ENCODE results near the gene DDAH1. TPM values are rescaled to one million over a fixed set of nuclear protein-coding genes. Genes with fewer than 3 reads are reported as not detected.

Gene DDAH1
- total RNA-seq, 1 experiment from 2014 or later = 22.8 TPM

- no peaks in the 10 kb centered on the region for H3K27me3 Mint-ChIP-seq (ENCODE audit: low read depth)
- ATAC-seq = no peak
- POLR2A ChIA-PET = no interaction called here
- CTCF ChIA-PET = no interaction called here
- TF ChIP-seq, protein P1, sequence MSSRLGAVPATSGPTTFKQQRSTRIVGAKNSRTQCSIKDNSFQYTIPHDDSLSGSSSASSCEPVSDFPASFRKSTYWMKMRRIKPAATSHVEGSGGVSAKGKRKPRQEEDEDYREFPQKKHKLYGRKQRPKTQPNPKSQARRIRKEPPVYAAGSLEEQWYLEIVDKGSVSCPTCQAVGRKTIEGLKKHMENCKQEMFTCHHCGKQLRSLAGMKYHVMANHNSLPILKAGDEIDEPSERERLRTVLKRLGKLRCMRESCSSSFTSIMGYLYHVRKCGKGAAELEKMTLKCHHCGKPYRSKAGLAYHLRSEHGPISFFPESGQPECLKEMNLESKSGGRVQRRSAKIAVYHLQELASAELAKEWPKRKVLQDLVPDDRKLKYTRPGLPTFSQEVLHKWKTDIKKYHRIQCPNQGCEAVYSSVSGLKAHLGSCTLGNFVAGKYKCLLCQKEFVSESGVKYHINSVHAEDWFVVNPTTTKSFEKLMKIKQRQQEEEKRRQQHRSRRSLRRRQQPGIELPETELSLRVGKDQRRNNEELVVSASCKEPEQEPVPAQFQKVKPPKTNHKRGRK (CRISPR knock-in tag; IDR thresholded peaks at IDR 0.05; ENCODE audit: borderline replicate concordance) = no peak
- TF ChIP-seq MXD4 (CRISPR knock-in tag; IDR thresholded peaks at IDR 0.05; ENCODE audit: borderline replicate concordance) (no peak), STAT6 (CRISPR knock-in tag; conservative IDR thresholded peaks at IDR 0.05; ENCODE audit: low read depth) (no peak), ZNF219 (CRISPR knock-in tag; IDR thresholded peaks at IDR 0.05; ENCODE audit: borderline replicate concordance) (no peak), CBFB (CRISPR knock-in tag; IDR thresholded peaks at IDR 0.05; ENCODE audit: low read depth) (no peak), GABPB1 (CRISPR knock-in tag; IDR thresholded peaks at IDR 0.05) (no peak), ATF1 (CRISPR knock-in tag; IDR thresholded peaks at IDR 0.05) (no peak), PRDM15 (CRISPR knock-in tag; IDR thresholded peaks at IDR 0.05) (no peak), ZNF263 (CRISPR knock-in tag; IDR thresholded peaks at IDR 0.05; ENCODE audit: low read depth) (no peak), ZNF317 (CRISPR knock-in tag; IDR thresholded peaks at IDR 0.05; ENCODE audit: borderline replicate concordance, low read depth) (no peak), CDX4 (CRISPR knock-in tag; IDR thresholded peaks at IDR 0.05; ENCODE audit: borderline replicate concordance) (no peak), NR2C2 (CRISPR knock-in tag; IDR thresholded peaks at IDR 0.05) (no peak), NFYB (CRISPR knock-in tag; conservative IDR thresholded peaks at IDR 0.05; ENCODE audit: low read depth) (no peak), RELA (CRISPR knock-in tag; IDR thresholded peaks at IDR 0.05; ENCODE audit: borderline replicate concordance) (no peak)
- TF ChIP-seq, protein P2, sequence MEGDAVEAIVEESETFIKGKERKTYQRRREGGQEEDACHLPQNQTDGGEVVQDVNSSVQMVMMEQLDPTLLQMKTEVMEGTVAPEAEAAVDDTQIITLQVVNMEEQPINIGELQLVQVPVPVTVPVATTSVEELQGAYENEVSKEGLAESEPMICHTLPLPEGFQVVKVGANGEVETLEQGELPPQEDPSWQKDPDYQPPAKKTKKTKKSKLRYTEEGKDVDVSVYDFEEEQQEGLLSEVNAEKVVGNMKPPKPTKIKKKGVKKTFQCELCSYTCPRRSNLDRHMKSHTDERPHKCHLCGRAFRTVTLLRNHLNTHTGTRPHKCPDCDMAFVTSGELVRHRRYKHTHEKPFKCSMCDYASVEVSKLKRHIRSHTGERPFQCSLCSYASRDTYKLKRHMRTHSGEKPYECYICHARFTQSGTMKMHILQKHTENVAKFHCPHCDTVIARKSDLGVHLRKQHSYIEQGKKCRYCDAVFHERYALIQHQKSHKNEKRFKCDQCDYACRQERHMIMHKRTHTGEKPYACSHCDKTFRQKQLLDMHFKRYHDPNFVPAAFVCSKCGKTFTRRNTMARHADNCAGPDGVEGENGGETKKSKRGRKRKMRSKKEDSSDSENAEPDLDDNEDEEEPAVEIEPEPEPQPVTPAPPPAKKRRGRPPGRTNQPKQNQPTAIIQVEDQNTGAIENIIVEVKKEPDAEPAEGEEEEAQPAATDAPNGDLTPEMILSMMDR (IDR thresholded peaks at IDR 0.05) = no peak
- TF ChIP-seq, protein P3, sequence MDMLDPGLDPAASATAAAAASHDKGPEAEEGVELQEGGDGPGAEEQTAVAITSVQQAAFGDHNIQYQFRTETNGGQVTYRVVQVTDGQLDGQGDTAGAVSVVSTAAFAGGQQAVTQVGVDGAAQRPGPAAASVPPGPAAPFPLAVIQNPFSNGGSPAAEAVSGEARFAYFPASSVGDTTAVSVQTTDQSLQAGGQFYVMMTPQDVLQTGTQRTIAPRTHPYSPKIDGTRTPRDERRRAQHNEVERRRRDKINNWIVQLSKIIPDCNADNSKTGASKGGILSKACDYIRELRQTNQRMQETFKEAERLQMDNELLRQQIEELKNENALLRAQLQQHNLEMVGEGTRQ (CRISPR knock-in tag; IDR thresholded peaks at IDR 0.05) = no peak
- H3K27ac Mint-ChIP-seq = no peak overlapping the region
- no peaks in the 10 kb centered on the region for H3K9me3 Mint-ChIP-seq
- no peak overlapping the region for H3K4me3 Mint-ChIP-seq
- no peaks in the 10 kb centered on the region for H3K4me1 Mint-ChIP-seq
- no peak for DNase-seq (ENCODE audit: low spot score)
- no peaks in the 10 kb centered on the region for H3K36me3 Mint-ChIP-seq
Observed at GRCh38 chr1:85289848-85290335, 175.1 kb downstream of the DDAH1 start.

All from WTC11 (cell line).